HG02852 (cell line): Measurements from ENCODE around the gene INTS11.

Source experiments
- ATAC-seq: cut with Tn5 transposase; IDR thresholded peaks from one replicate; pipeline ENCODE4 v1.9.1; 2021; ENCODE audit warnings: mild to moderate bottlenecking, moderate library complexity; ENCODE audit not compliant: unreplicated experiment

The INTS11 gene

DNA sequence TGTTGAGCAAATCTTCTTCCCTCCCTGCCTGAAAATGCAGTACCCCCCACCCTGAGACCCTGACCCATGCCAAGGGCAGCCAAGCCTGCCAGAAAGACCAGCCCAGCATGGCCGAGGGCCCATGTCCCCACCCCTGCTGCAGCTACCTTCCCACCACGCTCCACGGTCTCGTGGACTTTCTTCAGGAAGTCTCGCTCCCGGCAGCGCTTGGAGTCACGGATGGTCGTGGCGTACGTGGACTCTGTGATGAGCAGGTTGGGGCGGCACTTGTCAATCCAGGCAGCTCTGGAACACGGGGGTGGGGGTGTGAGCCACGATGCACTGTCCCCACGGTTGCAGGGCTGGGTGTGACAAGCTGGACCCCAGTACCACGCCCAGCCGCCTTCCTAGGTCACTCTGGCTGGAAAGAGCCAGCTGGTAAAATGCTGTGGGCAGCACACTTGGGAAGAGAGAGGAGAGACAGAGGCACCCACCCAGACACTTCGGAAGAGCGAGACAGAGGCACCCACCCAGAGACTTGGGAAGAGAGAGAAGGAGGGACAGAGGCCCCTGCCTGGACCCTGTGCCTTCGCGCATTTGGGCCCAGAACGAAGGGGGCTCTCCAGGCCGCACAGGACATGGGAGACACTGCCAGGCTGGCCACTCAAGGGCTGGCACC is 9.7 kb downstream of the INTS11 start:
- ATAC-seq = no peak

DNA sequence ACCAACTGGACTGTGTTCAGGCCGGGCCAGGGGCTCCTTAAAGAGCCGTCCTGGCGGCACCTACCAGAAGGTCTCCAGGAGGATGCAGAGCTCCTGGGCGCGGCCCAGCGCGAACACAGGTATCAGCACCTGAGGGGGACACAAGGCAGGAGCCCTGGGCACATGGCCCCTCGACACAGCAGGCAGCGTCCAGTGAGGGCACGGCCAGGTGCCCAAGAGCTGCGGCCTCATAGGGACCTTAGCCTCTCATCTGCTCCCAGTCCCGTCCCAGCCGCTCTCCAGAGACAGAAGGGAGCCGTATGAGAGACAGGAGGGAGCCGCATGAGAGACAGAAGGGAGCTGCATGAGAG is 10.2 kb downstream of the INTS11 start:
- ATAC-seq = no peak

DNA sequence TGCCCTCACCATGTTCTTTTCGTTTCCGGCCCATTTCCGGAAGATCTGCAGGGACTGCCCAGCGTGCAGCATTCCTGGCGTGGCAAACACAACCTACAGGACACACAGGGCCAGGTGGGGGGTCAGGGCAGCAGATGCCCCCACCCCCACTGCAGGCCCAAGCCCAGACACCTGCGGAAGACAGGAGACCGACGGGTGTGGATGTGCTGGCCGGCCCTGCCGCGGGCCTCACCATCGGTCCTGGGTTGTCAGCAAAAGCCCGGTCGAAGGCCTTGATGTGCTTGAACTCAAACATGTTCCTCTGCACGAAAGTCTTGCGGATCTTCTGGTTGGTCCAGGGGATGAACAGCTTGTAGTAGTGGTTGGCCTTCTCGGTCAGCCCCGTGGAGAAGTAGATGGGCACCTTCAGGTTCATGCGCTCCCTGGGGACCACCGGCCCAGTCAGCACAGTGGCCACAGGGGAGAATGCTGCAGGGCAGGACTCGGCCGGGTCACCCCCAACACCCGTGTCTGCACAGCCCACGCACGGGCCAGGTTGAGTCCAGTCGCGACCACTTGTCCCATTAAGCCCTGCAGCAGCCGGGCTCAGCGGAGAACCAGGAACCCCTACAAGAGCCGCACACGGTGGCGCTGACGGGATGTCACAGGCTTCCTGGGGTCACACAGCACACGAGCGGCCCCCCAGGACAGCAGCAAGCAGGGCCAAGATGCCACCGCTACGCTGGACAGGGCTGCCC is 10.8 kb downstream of the INTS11 start:
- no peak for ATAC-seq

DNA sequence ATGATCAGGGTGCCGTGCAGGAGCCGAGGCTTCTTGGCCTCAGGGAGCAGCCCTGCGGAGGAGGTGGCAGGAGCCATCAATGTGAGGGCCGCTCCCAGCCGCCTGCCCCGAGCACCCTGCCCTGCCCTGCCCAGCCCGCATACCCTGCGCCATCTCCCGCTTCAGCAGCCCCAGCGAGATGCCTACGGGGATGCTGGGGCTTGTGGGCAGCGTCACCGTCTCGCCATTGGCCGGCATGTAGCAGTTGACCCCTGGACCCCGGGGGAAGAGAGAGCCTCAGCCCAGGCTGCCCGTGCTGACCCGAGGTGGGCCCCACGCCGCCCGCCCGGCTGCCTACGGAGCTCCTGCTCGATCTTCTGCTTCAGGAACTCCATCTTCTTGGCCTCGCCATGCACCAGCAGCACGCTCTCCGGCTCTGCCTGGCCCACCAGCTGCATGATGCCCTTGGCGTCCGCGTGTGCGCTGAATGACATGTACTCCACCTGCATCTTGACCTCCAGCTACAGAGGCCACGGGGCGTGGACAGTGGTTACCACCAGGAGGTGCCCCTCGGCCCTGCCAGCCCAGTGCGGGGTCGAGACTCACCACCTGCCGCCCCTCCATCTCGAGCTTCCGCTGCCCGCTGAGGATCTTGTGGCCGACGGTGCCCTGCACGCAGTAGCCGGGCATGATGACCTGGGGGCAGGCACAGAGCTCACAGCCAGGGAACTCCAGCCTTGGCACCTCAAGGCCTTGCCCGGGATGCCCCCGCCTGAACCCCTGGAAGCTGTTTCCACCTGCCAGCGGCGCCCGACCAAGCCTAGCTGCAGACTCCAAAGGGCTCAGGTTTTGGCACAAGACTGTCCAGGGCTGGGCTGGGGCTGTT is 11.8 kb downstream of the INTS11 start:
- ATAC-seq = no peak

DNA sequence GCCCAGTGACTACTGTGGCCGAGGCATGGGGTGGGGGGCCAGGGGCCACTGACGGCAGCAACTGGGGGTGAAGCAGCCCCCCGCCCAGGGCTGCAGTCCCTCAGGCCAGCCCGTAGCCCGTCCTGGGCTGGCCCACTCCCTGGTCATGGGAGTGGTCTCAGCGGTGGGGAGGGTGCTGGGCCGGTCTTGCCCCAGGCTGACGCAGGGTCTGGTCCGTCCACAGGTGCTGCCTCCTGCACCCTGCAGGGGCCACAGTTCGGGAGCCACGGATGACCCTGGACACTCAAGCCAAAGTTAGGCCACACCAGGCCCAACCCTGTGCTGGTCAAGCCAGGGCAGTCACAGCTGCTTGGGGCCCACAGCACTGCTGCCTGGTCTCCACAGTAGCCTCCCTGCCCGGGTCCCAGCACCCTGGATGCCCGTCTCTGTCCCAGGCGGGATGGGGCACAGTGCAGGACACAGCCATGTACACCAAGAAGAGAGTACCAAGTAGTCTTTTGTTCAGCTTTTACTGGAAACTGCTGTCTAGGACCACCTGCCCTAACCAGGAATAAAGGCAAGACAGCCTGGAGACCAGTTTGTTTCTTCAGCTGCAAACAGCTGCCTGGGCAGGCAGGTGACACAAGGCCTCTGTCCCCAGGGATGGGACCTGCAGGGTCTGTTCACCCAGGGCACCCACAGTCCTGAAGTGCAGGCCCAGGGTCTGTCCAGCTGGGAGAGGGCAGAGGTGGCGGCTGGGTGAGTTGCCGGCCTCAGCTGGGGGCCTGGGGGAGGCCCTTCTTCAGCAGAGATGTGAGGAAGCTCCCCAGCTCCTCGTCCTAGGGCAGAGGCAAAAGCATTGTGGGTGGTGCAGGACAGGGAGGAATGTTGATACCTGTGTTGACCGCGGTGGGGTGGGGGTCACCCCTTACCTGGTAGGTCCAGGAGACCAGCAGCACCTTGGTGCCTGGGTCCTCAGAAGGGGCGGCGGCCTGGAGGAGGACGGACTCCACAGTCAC is 13.1 kb downstream of the INTS11 start:
- no peak for ATAC-seq

DNA sequence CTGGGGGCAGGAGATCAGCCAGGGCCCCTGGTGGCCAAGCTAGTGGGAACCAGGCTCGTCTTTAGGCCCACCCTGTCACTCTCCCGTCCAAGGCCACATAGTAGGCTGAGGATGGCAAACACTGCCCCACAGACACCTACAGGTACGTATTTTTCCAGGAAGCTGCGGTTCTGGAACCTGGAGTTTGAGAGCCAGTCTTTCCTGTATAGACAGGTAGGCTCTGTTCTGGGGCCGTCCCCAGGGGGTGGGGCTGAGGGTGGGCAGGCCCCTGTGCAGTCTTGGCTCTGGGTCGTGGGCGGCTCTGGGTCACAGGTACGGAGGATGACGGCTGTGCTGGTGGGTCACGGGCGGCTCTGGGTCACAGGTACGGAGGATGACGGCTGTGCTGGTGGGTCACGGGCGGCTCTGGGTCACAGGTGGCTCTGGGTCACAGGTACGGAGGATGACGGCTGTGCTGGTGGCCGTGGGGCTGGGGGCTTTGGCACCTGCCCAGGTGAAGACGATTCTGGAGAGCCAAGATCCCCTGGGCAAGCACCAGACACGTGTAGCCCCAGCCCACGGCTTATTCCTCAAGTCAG is 13.9 kb downstream of the INTS11 start:
- no peak for ATAC-seq

DNA sequence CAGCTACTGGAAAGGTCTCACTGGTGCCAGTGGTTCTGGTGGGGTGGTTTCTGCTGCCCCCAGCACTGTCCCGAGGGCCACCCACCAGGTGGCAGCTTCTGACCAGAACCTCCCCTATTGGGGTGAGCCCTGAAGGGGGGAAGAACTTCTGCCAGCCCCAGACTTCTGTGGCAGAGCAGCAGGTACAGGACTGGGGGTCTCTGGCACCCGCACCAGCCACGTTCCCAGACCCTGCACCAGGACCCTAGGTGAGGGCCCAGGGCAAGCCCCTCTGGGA is 14.4 kb downstream of the INTS11 start:
- no peak for ATAC-seq

DNA sequence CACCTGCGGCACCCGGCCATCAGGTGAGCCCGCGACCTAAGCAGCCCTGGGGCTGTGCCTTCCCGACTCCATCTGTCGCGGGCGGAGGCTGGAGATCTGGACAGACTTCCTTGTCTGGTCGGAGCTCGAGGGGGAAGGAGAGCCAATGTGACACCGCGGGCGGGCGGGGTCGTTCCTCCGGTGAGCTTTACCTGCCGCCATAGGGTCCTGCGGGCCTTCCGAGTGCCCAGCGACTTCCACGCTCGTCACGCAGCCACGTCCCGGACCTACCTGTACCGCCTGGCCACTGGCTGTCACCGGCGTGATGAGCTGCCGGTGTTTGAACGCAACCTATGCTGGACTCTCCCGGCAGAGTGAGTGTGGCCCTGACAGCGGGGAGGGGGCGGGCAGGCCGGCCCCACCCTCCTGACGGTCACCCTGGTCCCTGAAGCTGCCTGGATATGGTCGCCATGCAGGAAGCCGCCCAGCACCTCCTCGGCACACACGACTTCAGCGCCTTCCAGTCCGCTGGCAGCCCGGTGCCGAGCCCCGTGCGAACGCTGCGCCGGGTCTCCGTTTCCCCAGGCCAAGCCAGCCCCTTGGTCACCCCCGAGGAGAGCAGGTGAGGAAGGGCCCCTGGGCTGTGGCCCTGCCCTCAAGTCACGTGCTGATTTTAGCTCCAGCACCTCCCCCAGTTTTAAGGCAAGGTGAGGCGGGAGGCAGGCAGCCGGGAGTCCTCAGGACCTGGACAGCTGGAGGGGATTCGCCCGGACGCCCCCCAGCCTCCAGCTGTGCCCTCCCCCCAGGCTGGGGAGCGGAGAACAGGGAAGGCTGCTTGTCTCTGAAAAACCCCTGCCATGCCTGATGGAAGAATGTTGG is 15.0 kb downstream of the INTS11 start:
- no peak for ATAC-seq

DNA sequence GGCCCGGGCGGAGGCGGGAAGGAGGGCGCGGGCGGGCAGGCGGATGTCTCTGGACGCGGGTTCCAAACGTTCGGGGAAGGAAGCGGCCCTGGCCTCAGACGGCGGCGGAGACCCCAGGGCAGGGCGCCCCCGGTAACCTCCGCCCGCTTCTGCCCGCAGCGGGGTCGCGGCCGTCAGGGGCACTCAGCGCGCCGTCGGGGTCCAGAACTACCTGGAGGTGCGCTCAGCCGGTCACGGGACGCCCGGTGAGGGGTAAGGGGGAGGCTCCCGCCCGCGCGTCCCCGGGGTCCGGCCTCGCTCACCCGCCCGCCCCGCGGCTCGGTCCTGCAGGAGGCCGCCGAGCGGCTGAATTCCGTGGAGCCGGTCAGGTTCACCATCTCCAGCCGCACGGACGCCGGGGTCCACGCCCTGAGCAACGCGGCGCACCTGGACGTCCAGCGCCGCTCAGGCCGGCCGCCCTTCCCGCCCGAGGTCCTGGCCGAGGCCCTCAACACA is 15.7 kb downstream of the INTS11 start:
- peak; percentile 1 for ATAC-seq

DNA sequence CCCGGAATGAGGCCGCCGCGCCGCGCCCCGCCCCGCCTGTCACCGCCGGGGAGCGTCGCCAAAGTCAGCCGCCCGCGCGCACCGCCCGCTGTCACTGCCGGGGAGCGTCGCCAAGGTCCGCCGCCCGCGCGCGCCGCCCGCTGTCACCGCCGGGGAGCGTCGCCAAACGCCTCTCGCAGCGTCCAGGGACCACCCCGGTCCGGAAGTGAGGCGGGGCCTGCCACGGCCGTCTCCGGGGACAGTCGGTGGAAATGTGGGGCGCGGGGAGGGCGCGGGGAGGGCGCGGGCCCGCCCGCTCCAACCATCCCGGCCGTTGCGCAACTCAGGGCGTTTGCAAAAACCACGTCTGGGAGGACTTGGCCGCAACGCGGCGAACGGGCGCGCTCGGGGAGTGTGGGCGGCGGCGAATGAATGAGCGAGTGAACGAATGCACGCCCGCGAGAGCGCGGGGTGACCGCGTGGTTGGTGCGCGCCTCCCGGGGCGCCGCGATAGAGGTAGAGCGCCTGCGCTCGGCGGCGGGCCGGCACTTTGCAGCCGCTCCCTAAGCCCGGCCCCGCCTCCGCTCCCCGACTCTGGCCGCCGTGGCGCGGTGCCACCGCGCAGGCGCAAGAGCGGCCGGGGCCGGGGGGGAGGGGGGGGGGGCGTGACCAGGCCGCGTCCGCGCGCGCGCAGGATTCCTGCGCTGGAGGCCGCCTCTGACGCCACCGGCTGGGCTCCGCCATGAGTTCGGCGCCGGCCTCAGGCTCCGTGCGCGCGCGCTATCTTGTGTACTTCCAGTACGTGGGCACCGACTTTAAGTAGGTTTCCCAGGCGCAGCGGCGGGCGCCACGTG is 16.3 kb downstream of the INTS11 start, which contains the start of the genes ACAP3 and PUSL1:
ACAP3 (minus strand) TSS at position 8 of the 833 bp plus-strand sequence. CDS start 115 bp downstream, outside the sequence.
PUSL1 (plus strand) TSS at position 675 of the 833 bp plus-strand sequence; CDS start at position 722, 47 bp downstream.
- peak; percentile 60 for ATAC-seq

DNA sequence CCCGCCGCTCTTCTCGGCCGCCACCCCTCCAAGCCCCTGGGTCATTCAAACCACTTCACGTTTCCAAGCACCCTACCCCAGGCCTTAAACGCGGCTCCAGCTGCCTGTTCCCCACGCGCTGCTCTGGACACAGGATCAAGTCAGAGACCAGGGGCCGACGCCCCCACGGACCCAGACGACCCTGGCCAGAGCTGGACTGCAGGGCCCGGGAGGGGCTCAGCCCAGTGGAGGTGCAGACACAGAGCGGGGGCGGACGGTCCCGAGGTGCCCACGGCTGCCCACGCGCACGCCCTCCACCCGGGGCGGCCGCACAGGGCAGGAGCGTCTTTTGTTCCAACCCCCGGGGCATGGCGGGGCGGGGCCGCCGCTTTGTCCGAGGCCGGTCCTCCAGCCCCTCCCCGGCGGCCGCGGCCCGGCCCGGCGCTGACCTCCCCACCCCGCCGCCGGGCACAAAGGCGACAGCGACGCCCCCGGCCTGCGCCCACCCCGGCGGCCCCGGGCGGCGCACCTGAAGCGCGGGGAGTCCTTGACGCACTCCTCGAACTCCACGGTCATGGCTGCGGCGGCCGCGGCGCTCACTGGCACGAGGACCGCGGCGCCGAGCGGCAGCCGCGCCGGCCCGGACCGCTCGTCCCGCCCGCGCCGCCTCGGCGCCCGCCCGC is 17.1 kb downstream of the INTS11 start:
- ATAC-seq = peak; percentile 2

DNA sequence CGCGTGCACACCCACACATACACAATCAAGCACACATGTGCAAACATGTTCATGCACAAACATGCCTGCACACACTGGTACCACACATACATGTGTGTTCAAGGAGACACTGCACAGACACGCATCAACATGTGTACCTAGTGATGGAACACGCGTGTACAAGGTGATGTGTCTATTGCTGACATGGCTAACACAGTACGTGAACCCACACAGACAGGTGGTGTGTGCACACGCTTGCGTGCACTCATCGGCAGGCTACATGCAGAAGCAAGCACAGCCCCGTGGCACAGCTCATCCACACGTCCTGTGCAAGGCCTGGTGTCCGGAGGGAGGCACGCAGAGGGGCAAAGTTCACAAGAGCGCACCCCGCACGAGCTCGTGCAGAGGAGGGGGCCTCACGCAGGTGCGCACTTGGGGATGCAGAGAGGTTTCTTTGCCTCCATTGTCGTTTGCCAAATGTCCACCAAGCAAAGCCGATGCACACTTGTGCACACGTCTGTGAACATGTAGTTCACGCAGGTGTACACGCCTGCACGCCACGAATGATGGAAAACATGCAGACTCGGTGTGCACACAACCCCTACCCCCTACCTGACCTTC is 17.7 kb downstream of the INTS11 start:
- ATAC-seq = no peak

DNA sequence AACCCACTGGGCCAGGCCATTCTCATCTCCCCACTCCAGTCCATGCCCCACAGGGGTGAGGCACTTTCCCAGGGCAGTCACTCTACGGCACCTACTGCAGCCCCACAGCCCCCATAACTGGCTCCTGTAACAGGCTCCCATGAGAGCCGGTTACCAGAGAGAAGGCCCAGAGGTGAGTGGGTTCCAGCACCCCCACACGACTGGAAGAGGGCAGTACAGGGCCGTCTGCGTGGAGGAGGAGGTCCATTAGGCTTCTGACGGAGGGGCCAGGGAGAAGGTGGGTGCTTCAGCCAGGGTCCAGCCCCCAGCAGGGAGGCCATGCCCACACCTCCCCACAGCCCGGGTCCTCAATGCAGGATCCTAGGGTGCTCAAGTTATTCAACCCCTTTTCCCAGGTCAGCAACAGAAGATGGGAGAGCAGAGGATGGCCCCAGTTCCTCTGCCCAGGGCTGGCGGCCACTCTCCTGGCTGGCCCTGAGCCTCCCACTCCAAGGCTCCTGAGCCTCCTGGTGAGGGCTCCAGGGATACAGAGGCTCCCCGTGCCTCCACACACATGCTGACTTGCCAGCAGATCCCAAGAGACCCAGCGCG is 18.3 kb downstream of the INTS11 start:
- no peak for ATAC-seq

DNA sequence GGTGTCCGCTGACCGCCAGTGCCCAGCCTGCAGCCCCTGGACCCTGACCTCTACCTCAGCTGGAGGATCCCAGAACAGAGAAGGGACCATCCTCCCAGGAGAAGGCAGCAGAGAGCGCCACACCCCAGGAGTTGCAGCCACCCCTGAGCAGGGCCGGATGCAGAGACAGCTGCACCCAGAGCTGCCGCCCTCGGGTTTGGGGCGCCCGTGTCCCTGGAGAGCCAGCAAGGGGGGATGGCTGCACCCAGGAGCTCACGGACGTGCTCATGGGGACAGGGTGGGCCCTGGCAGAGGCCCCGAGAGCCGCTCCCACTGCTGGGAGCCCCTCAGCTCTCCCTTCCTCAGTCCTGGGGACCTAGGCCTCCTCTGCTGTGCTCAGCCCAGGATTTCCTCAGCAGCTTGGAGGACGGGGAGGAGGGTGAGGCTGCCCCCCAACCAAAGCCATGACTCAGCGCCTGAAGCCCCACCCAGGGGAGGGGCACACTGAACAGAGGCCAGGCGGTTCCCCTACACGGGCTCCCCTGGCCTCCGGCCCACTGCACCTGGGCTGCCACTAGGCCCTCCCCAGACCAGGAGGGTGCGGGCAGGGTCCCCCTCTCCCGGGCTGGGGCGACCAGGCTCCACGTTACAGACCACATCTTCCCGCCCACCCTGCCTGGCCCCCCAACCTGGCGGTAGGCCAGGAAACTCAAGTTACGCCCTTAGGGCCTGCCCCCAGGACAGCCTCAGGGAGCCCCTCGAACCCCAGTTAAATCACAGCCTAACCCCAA is 19.0 kb downstream of the INTS11 start:
- ATAC-seq = no peak

DNA sequence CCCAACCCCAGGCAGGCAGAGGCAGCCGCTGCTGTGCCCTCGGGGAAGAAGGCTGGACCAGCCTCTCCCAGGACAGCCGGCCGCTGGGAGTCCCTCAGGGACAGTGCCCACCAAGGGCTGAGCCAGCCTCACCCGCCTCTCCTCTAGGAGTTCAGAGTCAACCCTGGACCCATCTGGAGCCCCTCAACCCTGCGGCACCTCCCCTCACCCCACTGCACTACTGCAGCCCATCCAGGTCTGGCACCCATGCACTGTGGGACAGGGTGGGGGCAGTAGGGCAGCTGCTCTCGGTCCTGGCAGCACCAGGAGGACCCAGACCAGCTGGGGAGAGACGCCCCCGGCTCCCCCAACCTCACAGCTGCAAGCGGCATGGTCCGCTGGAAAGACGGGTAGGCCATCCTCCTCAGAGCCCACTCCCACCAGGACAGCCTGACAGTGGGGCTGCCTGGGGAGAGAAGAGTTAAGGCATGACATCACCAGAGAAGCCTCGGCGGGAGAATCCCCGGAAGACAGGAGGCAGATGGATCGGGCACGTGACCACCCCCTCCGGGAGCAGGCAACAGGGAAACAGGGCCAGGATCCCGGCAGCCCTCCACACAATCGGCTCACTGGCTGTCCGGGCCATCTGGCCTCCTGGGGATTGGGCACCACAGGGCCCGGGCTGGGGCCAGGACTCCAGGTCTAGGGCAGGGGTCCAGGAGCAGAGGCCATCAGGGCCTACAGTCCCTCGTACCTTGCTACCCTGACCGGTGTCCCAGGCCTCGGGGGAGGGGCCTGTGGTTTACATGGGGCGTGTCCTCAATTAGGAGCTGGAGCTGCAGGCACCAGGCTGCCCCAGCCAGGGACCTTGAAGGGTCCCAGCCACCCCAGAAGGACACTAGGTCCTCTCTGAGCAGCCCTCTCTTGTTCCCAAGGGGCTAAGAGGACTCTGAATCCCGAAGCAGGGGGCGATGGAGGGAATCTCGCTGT is 19.8 kb downstream of the INTS11 start:
- no peak for ATAC-seq
